ENCODE measurements around the gene PARD6B. TPM values are rescaled to one million over a fixed set of nuclear protein-coding genes. Genes with fewer than 3 reads are reported as not detected.
"Not testable (repeated sequence)": the region's sequence is repeated elsewhere in the genome, so short reads cannot be mapped to it uniquely, and the experiment has no call there.

The PARD6B gene
- total RNA-seq, 1 donor from 2014 or later = 13.1 TPM

GRCh38 chr20:50712771-50713656 is 18.4 kb upstream of the PARD6B start:
- FAIRE-seq (no peak), DNase-seq (ENCODE audit: low read depth) (no peak)
- Mint-ChIP-seq H3K4me3 (ENCODE audit: unreplicated experiment) (no peak overlapping the region), H3K4me1 (ENCODE audit: low read depth, unreplicated experiment) (peaks cover 2% of the 10 kb centered on the region), H3K27me3 (ENCODE audit: low read depth, unreplicated experiment) (peaks cover 9% of the 10 kb centered on the region), H3K27ac (ENCODE audit: unreplicated experiment) (no peak overlapping the region), H3K36me3 (ENCODE audit: low read depth, unreplicated experiment) (no peaks in the 10 kb centered on the region), H3K9me3 (ENCODE audit: unreplicated experiment) (no peaks in the 10 kb centered on the region)
- Histone ChIP-seq H3K4me2 (ENCODE audit: low read length) (no peak overlapping the region), H3K9me3 (ENCODE audit: insufficient read depth, low read depth, low read length) (no peaks in the 10 kb centered on the region), H3K4me3 (ENCODE audit: insufficient read depth, low read depth, low read length) (no peak overlapping the region), H4K20me1 (ENCODE audit: insufficient read depth, low read length) (no peaks in the 10 kb centered on the region), H3K36me3 (ENCODE audit: insufficient read depth, low read length) (no peaks in the 10 kb centered on the region), H3K27ac (ENCODE audit: low read depth, low read length) (no peak overlapping the region), H3K79me2 (ENCODE audit: insufficient read depth, low read length) (no peaks in the 10 kb centered on the region), H3K9ac (ENCODE audit: low read length) (no peak overlapping the region), H2AFZ (ENCODE audit: low read depth, low read length) (no peak overlapping the region), H3K4me1 (ENCODE audit: insufficient read depth, low read length) (peaks cover 7% of the 10 kb centered on the region), H3K27me3 (ENCODE audit: insufficient read depth, low read length) (no peaks in the 10 kb centered on the region)
- TF ChIP-seq EZH2 (IDR thresholded peaks at IDR 0.05; ENCODE audit: insufficient read depth, low read length) = no peak
- TF ChIP-seq CTCF (IDR thresholded peaks at IDR 0.05; ENCODE audit: insufficient read depth, low read depth, low read length) = no peak

- H4K20me1 ChIP-seq (ENCODE audit: insufficient read depth, low read length) = no peaks in the 10 kb centered on the region
- H3K27me3 ChIP-seq (ENCODE audit: insufficient read depth, low read length) = no peaks in the 10 kb centered on the region
- no peaks in the 10 kb centered on the region for H3K79me2 ChIP-seq (ENCODE audit: insufficient read depth, low read length)
- no peak for TF ChIP-seq EZH2 (IDR thresholded peaks at IDR 0.05; ENCODE audit: insufficient read depth, low read length)
- peak; percentile 31 for TF ChIP-seq CTCF (IDR thresholded peaks at IDR 0.05; ENCODE audit: insufficient read depth, low read depth, low read length)
- no peak overlapping the region for H2AFZ ChIP-seq (ENCODE audit: low read depth, low read length)
- H3K4me2 ChIP-seq (ENCODE audit: low read length) = no peak overlapping the region
- no peak overlapping the region for H3K9ac ChIP-seq (ENCODE audit: low read length)
- FAIRE-seq (no peak), DNase-seq (ENCODE audit: low read depth) (no peak)
- no peaks in the 10 kb centered on the region for H3K9me3 ChIP-seq (ENCODE audit: insufficient read depth, low read depth, low read length)
- H3K36me3 ChIP-seq (ENCODE audit: insufficient read depth, low read length) = no peaks in the 10 kb centered on the region
- Mint-ChIP-seq H3K4me3 (ENCODE audit: unreplicated experiment) (no peak overlapping the region), H3K27me3 (ENCODE audit: low read depth, unreplicated experiment) (peaks cover 10% of the 10 kb centered on the region), H3K27ac (ENCODE audit: unreplicated experiment) (no peak overlapping the region), H3K9me3 (ENCODE audit: unreplicated experiment) (no peaks in the 10 kb centered on the region), H3K36me3 (ENCODE audit: low read depth, unreplicated experiment) (no peaks in the 10 kb centered on the region), H3K4me1 (ENCODE audit: low read depth, unreplicated experiment) (peaks cover 4% of the 10 kb centered on the region)
- no peak overlapping the region for H3K27ac ChIP-seq (ENCODE audit: low read depth, low read length)
- peaks cover 7% of the 10 kb centered on the region for H3K4me1 ChIP-seq (ENCODE audit: insufficient read depth, low read length)
- no peak overlapping the region for H3K4me3 ChIP-seq (ENCODE audit: insufficient read depth, low read depth, low read length)
Measured at GRCh38 chr20:50713657-50714101, 17.7 kb upstream of the PARD6B start.

GRCh38 chr20:50714426-50714825 is 17.0 kb upstream of the PARD6B start:
- H3K4me1 Mint-ChIP-seq (ENCODE audit: low read depth, unreplicated experiment); H3K27me3 ChIP-seq (ENCODE audit: insufficient read depth, low read length); FAIRE-seq; H3K27ac Mint-ChIP-seq (ENCODE audit: unreplicated experiment); H3K36me3 ChIP-seq (ENCODE audit: insufficient read depth, low read length); H3K4me2 ChIP-seq (ENCODE audit: low read length); H3K4me3 ChIP-seq (ENCODE audit: insufficient read depth, low read depth, low read length); H3K36me3 Mint-ChIP-seq (ENCODE audit: low read depth, unreplicated experiment); DNase-seq (ENCODE audit: low read depth); H3K9me3 ChIP-seq (ENCODE audit: insufficient read depth, low read depth, low read length); H3K27ac ChIP-seq (ENCODE audit: low read depth, low read length); H2AFZ ChIP-seq (ENCODE audit: low read depth, low read length); H3K79me2 ChIP-seq (ENCODE audit: insufficient read depth, low read length); H4K20me1 ChIP-seq (ENCODE audit: insufficient read depth, low read length); H3K4me1 ChIP-seq (ENCODE audit: insufficient read depth, low read length); H3K9me3 Mint-ChIP-seq (ENCODE audit: unreplicated experiment); H3K9ac ChIP-seq (ENCODE audit: low read length); H3K4me3 Mint-ChIP-seq (ENCODE audit: unreplicated experiment): not testable (repeated sequence)
- peaks cover 10% of the 10 kb centered on the region for H3K27me3 Mint-ChIP-seq (ENCODE audit: low read depth, unreplicated experiment)

Measured in astrocyte (in vitro differentiated cells and primary cell).